ENCODE results near the gene NFIA.

- TF ChIP-seq, protein P1, sequence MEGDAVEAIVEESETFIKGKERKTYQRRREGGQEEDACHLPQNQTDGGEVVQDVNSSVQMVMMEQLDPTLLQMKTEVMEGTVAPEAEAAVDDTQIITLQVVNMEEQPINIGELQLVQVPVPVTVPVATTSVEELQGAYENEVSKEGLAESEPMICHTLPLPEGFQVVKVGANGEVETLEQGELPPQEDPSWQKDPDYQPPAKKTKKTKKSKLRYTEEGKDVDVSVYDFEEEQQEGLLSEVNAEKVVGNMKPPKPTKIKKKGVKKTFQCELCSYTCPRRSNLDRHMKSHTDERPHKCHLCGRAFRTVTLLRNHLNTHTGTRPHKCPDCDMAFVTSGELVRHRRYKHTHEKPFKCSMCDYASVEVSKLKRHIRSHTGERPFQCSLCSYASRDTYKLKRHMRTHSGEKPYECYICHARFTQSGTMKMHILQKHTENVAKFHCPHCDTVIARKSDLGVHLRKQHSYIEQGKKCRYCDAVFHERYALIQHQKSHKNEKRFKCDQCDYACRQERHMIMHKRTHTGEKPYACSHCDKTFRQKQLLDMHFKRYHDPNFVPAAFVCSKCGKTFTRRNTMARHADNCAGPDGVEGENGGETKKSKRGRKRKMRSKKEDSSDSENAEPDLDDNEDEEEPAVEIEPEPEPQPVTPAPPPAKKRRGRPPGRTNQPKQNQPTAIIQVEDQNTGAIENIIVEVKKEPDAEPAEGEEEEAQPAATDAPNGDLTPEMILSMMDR (IDR thresholded peaks at IDR 0.05) = no peak
- no peak for TF ChIP-seq POLR2A (IDR thresholded peaks at IDR 0.05)
These were observed 10.3 kb downstream of the NFIA start for GRCh38 chr1:61092642-61093041.
